Astrocyte (in vitro differentiated cells and primary cell): Measurements from ENCODE around the gene ITGB2. TPM values are rescaled to one million over a fixed set of nuclear protein-coding genes. Genes with fewer than 3 reads are reported as not detected.

Experiments
- DNase-seq: peaks from one replicate; pipeline ENCODE4 v3.0.0-alpha.2; 2010; ENCODE audit warnings: low read depth
- FAIRE-seq: peaks from 2 replicates; lab custom pipeline; 2011; peaks lifted over from hg19 to GRCh38; lab: Jason Lieb, UNC
- H2AFZ ChIP-seq: 2 replicates; pipeline ENCODE4 v1.6.0; 2012; ENCODE audit warnings: low read depth, low read length, inconsistent platforms
- H3K27ac ChIP-seq: 2 replicates; pipeline ENCODE4 v1.5.1; 2011; ENCODE audit warnings: low read depth, low read length, inconsistent platforms
- H3K27me3 ChIP-seq: 2 replicates; pipeline ENCODE4 v1.6.0; 2011; ENCODE audit warnings: low read length, inconsistent platforms; ENCODE audit not compliant: insufficient read depth
- H3K36me3 ChIP-seq: 2 replicates; pipeline ENCODE4 v1.5.1; 2011; ENCODE audit warnings: low read length, inconsistent platforms; ENCODE audit not compliant: insufficient read depth
- H3K4me1 ChIP-seq: 2 replicates; pipeline ENCODE4 v1.5.1; 2011; ENCODE audit warnings: low read length, inconsistent platforms; ENCODE audit not compliant: insufficient read depth
- H3K4me2 ChIP-seq: 2 replicates; pipeline ENCODE4 v1.6.0; 2012; ENCODE audit warnings: low read length, inconsistent platforms
- H3K4me3 ChIP-seq: 2 replicates; pipeline ENCODE4 v1.5.1; 2011; ENCODE audit warnings: low read depth, mild to moderate bottlenecking, low read length, inconsistent platforms; ENCODE audit not compliant: insufficient read depth
- H3K79me2 ChIP-seq: 2 replicates; pipeline ENCODE4 v1.6.0; 2012; ENCODE audit warnings: mild to moderate bottlenecking, low read length, inconsistent platforms; ENCODE audit not compliant: insufficient read depth
- H3K9ac ChIP-seq: 2 replicates; pipeline ENCODE4 v1.6.0; 2012; ENCODE audit warnings: mild to moderate bottlenecking, low read length, inconsistent platforms
- H3K9me3 ChIP-seq: 2 replicates; pipeline ENCODE4 v1.5.1; 2012; ENCODE audit warnings: low read depth, mild to moderate bottlenecking, low read length, inconsistent platforms; ENCODE audit not compliant: insufficient read depth
- H4K20me1 ChIP-seq: 2 replicates; pipeline ENCODE4 v1.6.0; 2012; ENCODE audit warnings: low read length, inconsistent platforms; ENCODE audit not compliant: insufficient read depth
- H3K27ac Mint-ChIP-seq: one replicate; pipeline ENCODE4 v1.8.0; 2021; ENCODE audit warnings: mild to moderate bottlenecking, mixed read lengths; ENCODE audit not compliant: unreplicated experiment
- H3K27me3 Mint-ChIP-seq: one replicate; pipeline ENCODE4 v1.8.0; 2021; ENCODE audit warnings: low read depth, mixed read lengths; ENCODE audit not compliant: unreplicated experiment
- H3K36me3 Mint-ChIP-seq: one replicate; pipeline ENCODE4 v1.8.0; 2021; ENCODE audit warnings: low read depth, mixed read lengths; ENCODE audit not compliant: unreplicated experiment
- H3K4me1 Mint-ChIP-seq: one replicate; pipeline ENCODE4 v1.8.0; 2021; ENCODE audit warnings: low read depth, mixed read lengths; ENCODE audit not compliant: unreplicated experiment
- H3K4me3 Mint-ChIP-seq: one replicate; pipeline ENCODE4 v1.8.0; 2021; ENCODE audit warnings: mild to moderate bottlenecking, moderate library complexity, mixed read lengths; ENCODE audit not compliant: unreplicated experiment
- H3K9me3 Mint-ChIP-seq: one replicate; pipeline ENCODE4 v1.8.0; 2021; ENCODE audit warnings: mild to moderate bottlenecking, mixed read lengths; ENCODE audit not compliant: unreplicated experiment
- EZH2 ChIP-seq: IDR thresholded peaks from 2 replicates; pipeline ENCODE4 v1.6.1; 2012; ENCODE audit warnings: mild to moderate bottlenecking, low read length, inconsistent platforms; ENCODE audit not compliant: insufficient read depth
- total RNA-seq: library from RNA; stranded (reverse); gene quantifications from 2 replicates; pipeline ENCODE4 v1.2.1, GENCODE V29; 2021
- TF ChIP-seq, protein P1 (sequence below): IDR thresholded peaks from 2 replicates; pipeline ENCODE4 v1.5.1; 2011; ENCODE audit warnings: low read depth, mild to moderate bottlenecking, inconsistent platforms, low read length, moderate library complexity; ENCODE audit not compliant: insufficient read depth

ITGB2 gene
- total RNA-seq, 1 donor from 2014 or later = 0.61 TPM

DNA sequence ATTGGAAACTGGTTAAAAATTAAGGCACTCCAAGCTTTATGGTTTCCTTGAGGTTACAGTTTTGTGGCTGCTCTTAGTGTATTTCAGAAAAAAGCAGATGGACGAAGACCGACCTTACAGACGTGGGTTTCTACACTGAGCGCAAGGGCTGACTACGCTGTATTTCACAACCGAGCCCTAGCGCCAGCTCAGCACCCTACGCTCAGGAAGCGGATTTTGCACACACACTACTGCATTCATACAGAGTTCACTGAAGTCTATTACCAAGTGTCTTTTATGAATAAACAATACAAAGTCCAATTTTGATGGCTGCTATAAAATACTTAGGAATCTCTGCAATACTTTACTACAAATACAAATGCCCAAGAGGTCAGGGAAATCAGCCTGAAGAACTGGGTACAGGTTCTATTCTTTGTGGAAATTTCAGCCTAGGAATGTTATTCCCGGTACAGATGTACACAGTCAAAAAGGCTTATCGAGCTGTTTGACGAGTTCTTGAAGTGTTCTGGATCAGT lies 71.0 kb downstream of the ITGB2 start:
- Histone ChIP-seq H3K9me3 (no peaks in the 10 kb centered on the region), H3K27me3 (peaks cover under 1% of the 10 kb centered on the region), H2AFZ (no peak overlapping the region), H3K9ac (no peak overlapping the region), H3K79me2 (peaks cover 23% of the 10 kb centered on the region), H3K27ac (no peak overlapping the region), H3K4me1 (peaks cover 12% of the 10 kb centered on the region), H3K4me2 (no peak overlapping the region), H3K36me3 (peaks cover 21% of the 10 kb centered on the region), H4K20me1 (peaks cover 53% of the 10 kb centered on the region), H3K4me3 (no peak overlapping the region)
- no peak overlapping the region for H3K4me3 Mint-ChIP-seq
- DNase-seq (no peak), FAIRE-seq (no peak)
- peaks cover 23% of the 10 kb centered on the region for H3K36me3 Mint-ChIP-seq
- H3K27ac Mint-ChIP-seq = no peak overlapping the region
- no peaks in the 10 kb centered on the region for H3K9me3 Mint-ChIP-seq
- H3K27me3 Mint-ChIP-seq = peaks cover 5% of the 10 kb centered on the region
- peaks cover 1% of the 10 kb centered on the region for H3K4me1 Mint-ChIP-seq
- no peak for TF ChIP-seq EZH2
- TF ChIP-seq, protein P1, sequence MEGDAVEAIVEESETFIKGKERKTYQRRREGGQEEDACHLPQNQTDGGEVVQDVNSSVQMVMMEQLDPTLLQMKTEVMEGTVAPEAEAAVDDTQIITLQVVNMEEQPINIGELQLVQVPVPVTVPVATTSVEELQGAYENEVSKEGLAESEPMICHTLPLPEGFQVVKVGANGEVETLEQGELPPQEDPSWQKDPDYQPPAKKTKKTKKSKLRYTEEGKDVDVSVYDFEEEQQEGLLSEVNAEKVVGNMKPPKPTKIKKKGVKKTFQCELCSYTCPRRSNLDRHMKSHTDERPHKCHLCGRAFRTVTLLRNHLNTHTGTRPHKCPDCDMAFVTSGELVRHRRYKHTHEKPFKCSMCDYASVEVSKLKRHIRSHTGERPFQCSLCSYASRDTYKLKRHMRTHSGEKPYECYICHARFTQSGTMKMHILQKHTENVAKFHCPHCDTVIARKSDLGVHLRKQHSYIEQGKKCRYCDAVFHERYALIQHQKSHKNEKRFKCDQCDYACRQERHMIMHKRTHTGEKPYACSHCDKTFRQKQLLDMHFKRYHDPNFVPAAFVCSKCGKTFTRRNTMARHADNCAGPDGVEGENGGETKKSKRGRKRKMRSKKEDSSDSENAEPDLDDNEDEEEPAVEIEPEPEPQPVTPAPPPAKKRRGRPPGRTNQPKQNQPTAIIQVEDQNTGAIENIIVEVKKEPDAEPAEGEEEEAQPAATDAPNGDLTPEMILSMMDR = no peak

DNA sequence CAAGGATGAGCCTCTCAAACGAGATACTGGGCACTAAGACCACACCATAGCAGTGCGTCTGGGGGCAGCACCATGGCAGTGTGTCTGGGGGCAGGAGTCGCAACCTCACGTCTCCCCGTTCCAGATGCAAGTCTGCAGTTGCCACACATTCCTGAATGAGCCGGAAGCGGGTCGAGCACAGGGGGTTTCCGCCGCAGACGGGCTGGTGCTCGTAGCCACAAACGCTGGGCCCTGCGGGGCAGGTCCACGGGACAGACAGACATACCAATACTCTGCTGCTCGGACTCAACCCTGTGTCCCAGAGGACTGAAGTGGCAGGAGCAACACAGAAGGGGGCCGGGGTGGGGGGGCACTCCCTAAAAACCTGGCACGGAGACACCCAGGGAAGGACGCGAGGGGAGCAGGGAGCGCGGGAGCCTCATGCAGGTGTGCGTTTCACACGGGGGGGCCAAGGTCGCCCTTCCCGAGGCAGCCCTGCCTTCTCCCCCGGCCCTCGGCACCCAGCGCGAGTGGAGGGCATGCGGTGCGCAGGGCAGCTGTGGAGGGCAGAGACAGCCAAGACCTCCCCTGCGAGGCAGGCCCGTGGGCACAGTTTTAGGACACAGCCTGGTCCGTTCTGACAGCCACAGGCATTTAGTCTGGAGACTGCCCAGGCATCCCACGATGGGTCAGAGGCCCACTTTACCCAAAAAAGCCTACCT lies 71.7 kb downstream of the ITGB2 start:
- Histone ChIP-seq H3K4me2 (no peak overlapping the region), H3K27me3 (peaks cover 2% of the 10 kb centered on the region), H3K4me3 (no peak overlapping the region), H3K9me3 (no peaks in the 10 kb centered on the region), H3K27ac (no peak overlapping the region), H4K20me1 (peaks cover 46% of the 10 kb centered on the region), H3K4me1 (peaks cover 12% of the 10 kb centered on the region), H3K79me2 (peaks cover 16% of the 10 kb centered on the region), H2AFZ (no peak overlapping the region), H3K9ac (no peak overlapping the region), H3K36me3 (peaks cover 19% of the 10 kb centered on the region)
- no peak for FAIRE-seq
- no peak for TF ChIP-seq EZH2
- TF ChIP-seq, protein P1 = no peak
- Mint-ChIP-seq H3K27ac (no peak overlapping the region), H3K36me3 (peaks cover 20% of the 10 kb centered on the region), H3K27me3 (peaks cover 9% of the 10 kb centered on the region), H3K4me1 (peaks cover 1% of the 10 kb centered on the region), H3K9me3 (no peaks in the 10 kb centered on the region), H3K4me3 (no peak overlapping the region)
- DNase-seq = no peak
